ENCODE measurements around the gene SH3RF1. TPM values are rescaled to one million over a fixed set of nuclear protein-coding genes. Genes with fewer than 3 reads are reported as not detected.

SH3RF1 gene
- total RNA-seq, 1 experiment from 2014 or later, result 16.6 TPM

GRCh38 chr4:169258141-169258540 lies 12.6 kb downstream of the SH3RF1 start:
- ChIA-PET CTCF (interaction anchor here (0.5 kb wide), 1 partner anchor 44 kb away, joined by 4 read pairs; no protein-coding TSS in a partner anchor), POLR2A (no interaction called here)
- Mint-ChIP-seq H3K27ac (no peak overlapping the region), H3K27me3 (ENCODE audit: low read depth) (no peaks in the 10 kb centered on the region), H3K4me1 (peaks cover 57% of the 10 kb centered on the region), H3K36me3 (peaks cover 2% of the 10 kb centered on the region), H3K4me3 (no peak overlapping the region), H3K9me3 (no peaks in the 10 kb centered on the region)
- DNase-seq (ENCODE audit: low spot score) (no peak), ATAC-seq (no peak)
- TF ChIP-seq IRF1 (CRISPR knock-in tag; IDR thresholded peaks at IDR 0.05), result no peak
- no peak for TF ChIP-seq ZNF532 (CRISPR knock-in tag; IDR thresholded peaks at IDR 0.05; ENCODE audit: borderline replicate concordance)
- TF ChIP-seq, protein P1, sequence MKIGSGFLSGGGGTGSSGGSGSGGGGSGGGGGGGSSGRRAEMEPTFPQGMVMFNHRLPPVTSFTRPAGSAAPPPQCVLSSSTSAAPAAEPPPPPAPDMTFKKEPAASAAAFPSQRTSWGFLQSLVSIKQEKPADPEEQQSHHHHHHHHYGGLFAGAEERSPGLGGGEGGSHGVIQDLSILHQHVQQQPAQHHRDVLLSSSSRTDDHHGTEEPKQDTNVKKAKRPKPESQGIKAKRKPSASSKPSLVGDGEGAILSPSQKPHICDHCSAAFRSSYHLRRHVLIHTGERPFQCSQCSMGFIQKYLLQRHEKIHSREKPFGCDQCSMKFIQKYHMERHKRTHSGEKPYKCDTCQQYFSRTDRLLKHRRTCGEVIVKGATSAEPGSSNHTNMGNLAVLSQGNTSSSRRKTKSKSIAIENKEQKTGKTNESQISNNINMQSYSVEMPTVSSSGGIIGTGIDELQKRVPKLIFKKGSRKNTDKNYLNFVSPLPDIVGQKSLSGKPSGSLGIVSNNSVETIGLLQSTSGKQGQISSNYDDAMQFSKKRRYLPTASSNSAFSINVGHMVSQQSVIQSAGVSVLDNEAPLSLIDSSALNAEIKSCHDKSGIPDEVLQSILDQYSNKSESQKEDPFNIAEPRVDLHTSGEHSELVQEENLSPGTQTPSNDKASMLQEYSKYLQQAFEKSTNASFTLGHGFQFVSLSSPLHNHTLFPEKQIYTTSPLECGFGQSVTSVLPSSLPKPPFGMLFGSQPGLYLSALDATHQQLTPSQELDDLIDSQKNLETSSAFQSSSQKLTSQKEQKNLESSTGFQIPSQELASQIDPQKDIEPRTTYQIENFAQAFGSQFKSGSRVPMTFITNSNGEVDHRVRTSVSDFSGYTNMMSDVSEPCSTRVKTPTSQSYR (CRISPR knock-in tag; IDR thresholded peaks at IDR 0.05), result no peak
- TF ChIP-seq CREB1 (CRISPR knock-in tag; IDR thresholded peaks at IDR 0.05), result no peak
- no peak for TF ChIP-seq EMX1 (CRISPR knock-in tag; IDR thresholded peaks at IDR 0.05)
- no peak for TF ChIP-seq PRRX2 (CRISPR knock-in tag; IDR thresholded peaks at IDR 0.05)
- TF ChIP-seq, protein P2, sequence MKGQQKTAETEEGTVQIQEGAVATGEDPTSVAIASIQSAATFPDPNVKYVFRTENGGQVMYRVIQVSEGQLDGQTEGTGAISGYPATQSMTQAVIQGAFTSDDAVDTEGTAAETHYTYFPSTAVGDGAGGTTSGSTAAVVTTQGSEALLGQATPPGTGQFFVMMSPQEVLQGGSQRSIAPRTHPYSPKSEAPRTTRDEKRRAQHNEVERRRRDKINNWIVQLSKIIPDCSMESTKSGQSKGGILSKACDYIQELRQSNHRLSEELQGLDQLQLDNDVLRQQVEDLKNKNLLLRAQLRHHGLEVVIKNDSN (CRISPR knock-in tag; IDR thresholded peaks at IDR 0.05), result no peak
- no peak for TF ChIP-seq ZMAT4 (CRISPR knock-in tag; IDR thresholded peaks at IDR 0.05)
- no peak for TF ChIP-seq CBFB (CRISPR knock-in tag; IDR thresholded peaks at IDR 0.05; ENCODE audit: low read depth)
- no peak for TF ChIP-seq ZNF219 (CRISPR knock-in tag; IDR thresholded peaks at IDR 0.05; ENCODE audit: borderline replicate concordance)
- no peak for TF ChIP-seq NR1H2 (CRISPR knock-in tag; IDR thresholded peaks at IDR 0.05)
- TF ChIP-seq ELF4 (CRISPR knock-in tag; IDR thresholded peaks at IDR 0.05; ENCODE audit: low read depth), result no peak
- no peak for TF ChIP-seq SMAD4 (CRISPR knock-in tag; IDR thresholded peaks at IDR 0.05)

GRCh38 chr4:169256856-169257761 lies 13.6 kb downstream of the SH3RF1 start:
- H3K36me3 Mint-ChIP-seq, result no peaks in the 10 kb centered on the region
- no peaks in the 10 kb centered on the region for H3K27me3 Mint-ChIP-seq (ENCODE audit: low read depth)
- H3K9me3 Mint-ChIP-seq, result no peaks in the 10 kb centered on the region
- H3K27ac Mint-ChIP-seq, result peak overlapping the region; percentile 5
- DNase-seq (ENCODE audit: low spot score), result no peak
- TF ChIP-seq ZNF396 (CRISPR knock-in tag; IDR thresholded peaks at IDR 0.05; ENCODE audit: borderline replicate concordance) (no peak), SMAD4 (CRISPR knock-in tag; IDR thresholded peaks at IDR 0.05) (no peak), FOXK1 (CRISPR knock-in tag; IDR thresholded peaks at IDR 0.05) (no peak)
- peak; percentile 54 for ATAC-seq
- H3K4me3 Mint-ChIP-seq, result no peak overlapping the region
- CTCF ChIA-PET, result interaction anchor here (0.5 kb wide), 1 partner anchor 340 kb away, joined by 3 read pairs; no protein-coding TSS in a partner anchor
- H3K4me1 Mint-ChIP-seq, result peaks cover 68% of the 10 kb centered on the region
- POLR2A ChIA-PET, result no interaction called here
